Measurements from ENCODE around the gene USP2. TPM values are rescaled to one million over a fixed set of nuclear protein-coding genes. Genes with fewer than 3 reads are reported as not detected.

The USP2 gene
- total and polyA plus RNA-seq, 9 donors = 8.3 to 53.3 (median 37.8) TPM

DNA sequence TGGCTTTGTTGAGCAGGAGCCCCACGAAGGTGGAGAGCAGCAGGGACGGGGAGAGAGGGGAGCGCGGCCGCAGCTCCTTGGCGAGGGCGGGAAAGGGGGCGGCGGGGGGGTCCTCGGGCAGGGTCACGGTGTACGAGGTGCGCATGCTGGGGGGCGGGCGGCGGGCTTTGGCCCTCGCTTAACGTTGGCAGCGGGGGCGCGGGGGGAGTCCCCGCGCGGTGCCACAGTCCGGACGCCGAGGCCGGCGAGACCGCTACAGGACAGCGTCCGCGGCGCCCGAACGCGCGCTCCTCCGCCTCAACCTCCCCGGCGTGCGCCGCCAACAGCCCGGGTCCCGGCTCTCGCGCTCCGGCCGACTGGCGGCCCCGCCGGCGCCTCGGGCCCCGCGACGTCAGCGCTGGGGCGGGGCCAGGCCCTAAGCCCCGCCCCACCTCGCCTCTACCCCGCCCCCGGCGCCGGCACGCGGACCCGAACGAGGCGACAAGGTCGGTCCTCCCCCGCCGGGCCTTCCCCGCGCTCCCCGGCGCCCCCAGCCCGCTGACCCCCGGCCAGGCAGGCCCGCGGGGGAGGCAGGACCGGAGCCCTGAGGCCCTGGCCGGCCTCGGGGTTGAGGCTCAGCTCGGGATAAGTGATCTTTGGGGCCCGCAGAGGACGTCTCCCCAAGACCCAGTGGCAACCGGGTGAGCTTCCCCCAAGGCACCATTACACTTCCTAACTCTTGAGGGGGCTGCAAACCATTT is 17.5 kb downstream of the USP2 start:
- Histone ChIP-seq H3K4me1 (ENCODE audit: control insufficient read depth, insufficient read depth, low read length) (peaks cover 82% of the 10 kb centered on the region), H3K9me3 (replicated peaks; ENCODE audit: control insufficient read depth, low read depth, low read length) (no peaks in the 10 kb centered on the region)
- DNase-seq = peak; percentile 75

DNA sequence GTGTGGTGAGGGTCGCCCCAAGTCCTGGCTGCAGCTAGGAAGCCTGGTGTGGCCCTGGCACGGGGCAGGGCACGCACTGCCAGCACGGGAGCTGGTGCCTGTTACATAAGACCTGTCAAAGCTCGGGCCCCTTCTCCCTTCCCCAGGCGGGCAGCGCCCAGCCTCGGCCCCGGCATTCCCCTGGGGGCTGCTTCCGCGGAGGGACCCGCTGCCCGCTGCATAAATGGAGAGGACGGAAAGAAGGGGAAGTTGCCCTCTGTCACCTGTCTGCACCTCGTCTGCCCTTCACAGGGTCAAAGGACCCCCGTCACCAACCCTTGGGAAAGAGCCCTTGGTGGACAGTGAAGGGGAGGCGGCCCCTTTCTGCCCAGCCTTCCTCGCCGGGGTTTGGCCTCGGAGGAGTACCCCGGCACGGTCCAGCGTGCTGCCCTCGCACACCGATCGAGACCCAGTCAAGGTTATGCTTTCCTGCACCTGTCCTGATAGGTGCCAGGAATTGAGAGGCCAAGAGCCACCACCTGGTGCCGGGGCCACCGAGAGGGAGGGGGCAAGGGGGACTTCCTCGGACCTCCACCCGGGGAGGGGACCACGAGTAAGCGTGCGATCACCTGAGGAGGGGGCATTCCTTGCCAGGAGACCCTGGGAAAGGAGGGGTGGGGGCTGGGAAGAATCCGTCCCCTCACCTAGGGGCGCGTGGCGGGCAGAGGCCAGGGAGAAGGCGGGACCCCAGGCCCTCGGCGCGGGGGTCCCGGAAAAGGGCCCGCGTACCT is 18.2 kb downstream of the USP2 start:
- H3K9me3 ChIP-seq (replicated peaks; ENCODE audit: control insufficient read depth, low read depth, low read length) = no peaks in the 10 kb centered on the region
- peak overlapping the region; percentile 85 for H3K27ac ChIP-seq (ENCODE audit: low read length)
- 29% methylated on average over 34 of the region's 44 CpGs for WGBS (ENCODE audit: insufficient coverage)
- H3K36me3 ChIP-seq (ENCODE audit: control insufficient read depth, insufficient read depth, low read length) = peaks cover 19% of the 10 kb centered on the region
- peaks cover 75% of the 10 kb centered on the region for H3K4me1 ChIP-seq (ENCODE audit: control insufficient read depth, insufficient read depth, low read length)
- peak overlapping the region; percentile 44 for H3K4me3 ChIP-seq (ENCODE audit: low read length)
- peaks cover 11% of the 10 kb centered on the region for H3K27me3 ChIP-seq (ENCODE audit: control insufficient read depth, insufficient read depth, low read length)
- DNase-seq = no peak

More for the DNA sequence above, 17.5 kb downstream of the USP2 start:
- Histone ChIP-seq H3K4me3 (ENCODE audit: low read length) (peak overlapping the region; percentile 44), H3K27ac (ENCODE audit: low read length) (peak overlapping the region; percentile 85), H3K36me3 (ENCODE audit: control insufficient read depth, insufficient read depth, low read length) (peaks cover 12% of the 10 kb centered on the region), H3K27me3 (ENCODE audit: control insufficient read depth, insufficient read depth, low read length) (peaks cover 11% of the 10 kb centered on the region)
- 1% methylated on average over 88 of the region's 88 CpGs for WGBS (ENCODE audit: insufficient coverage)

DNA sequence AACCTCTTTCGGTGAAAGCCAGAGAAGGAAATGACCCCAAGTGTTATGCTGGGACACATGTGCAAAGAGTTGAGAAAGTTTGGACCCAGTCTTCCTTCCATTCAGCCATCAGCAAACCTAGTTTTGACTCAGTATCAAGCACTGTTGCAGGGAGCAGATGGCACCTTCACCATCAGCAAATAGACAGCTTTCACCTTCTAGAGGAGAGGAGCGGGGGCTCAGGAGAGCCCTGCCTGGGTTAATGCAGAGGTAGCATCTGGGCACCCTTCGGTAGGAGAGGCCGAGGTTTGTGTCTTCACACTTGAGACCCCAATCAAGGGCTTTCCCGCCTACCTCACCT is 18.8 kb downstream of the USP2 start:
- Histone ChIP-seq H3K4me3 (ENCODE audit: low read length) (peak overlapping the region; percentile 44), H3K36me3 (ENCODE audit: control insufficient read depth, insufficient read depth, low read length) (peaks cover 23% of the 10 kb centered on the region), H3K27me3 (ENCODE audit: control insufficient read depth, insufficient read depth, low read length) (peaks cover 11% of the 10 kb centered on the region), H3K4me1 (ENCODE audit: control insufficient read depth, insufficient read depth, low read length) (peaks cover 69% of the 10 kb centered on the region), H3K9me3 (replicated peaks; ENCODE audit: control insufficient read depth, low read depth, low read length) (no peaks in the 10 kb centered on the region), H3K27ac (ENCODE audit: low read length) (peak overlapping the region; percentile 85)
- WGBS (ENCODE audit: insufficient coverage) = 95% methylated on average over 3 of the region's 5 CpGs
- DNase-seq = no peak

DNA sequence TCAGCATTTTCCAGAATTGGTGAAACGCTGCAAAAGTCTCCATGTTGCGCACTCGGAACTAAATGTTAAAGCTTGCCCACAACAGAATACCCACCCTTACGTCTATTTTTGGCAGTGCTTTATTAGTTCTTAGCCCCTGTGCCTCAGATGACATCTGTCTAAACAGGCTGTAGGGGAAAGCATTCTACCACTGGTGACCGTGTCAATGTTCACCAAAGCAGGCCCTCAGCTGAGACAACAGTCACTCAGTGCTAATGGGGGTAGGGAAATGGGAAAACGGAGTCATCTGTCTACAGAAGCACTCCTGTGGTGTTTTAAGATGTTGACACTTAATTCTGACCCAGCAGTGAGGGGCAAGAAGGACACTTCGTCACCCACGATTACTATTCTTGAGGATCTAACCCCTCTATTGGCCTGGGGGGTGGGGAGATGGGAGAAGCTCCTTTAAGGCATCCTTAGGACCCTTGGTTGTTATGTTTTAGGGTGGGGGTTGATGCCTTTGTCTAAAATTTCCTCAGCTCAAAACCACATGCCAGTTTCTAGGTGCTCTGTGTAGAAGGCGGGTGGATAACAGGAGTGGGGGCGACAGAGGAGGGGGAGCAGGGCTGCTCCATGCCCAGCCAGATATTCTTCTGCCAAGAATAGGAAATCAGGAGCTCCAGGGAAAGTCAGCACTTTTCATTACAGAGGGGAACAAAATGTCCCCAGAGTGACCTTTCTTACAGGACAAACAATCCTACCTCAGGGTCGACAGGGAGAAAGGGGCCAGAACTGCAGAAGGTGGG is 19.4 kb downstream of the USP2 start:
- H3K36me3 ChIP-seq (ENCODE audit: control insufficient read depth, insufficient read depth, low read length) = peaks cover 28% of the 10 kb centered on the region
- H3K4me3 ChIP-seq (ENCODE audit: low read length) = peak overlapping the region; percentile 44
- peak overlapping the region; percentile 85 for H3K27ac ChIP-seq (ENCODE audit: low read length)
- H3K4me1 ChIP-seq (ENCODE audit: control insufficient read depth, insufficient read depth, low read length) = peaks cover 64% of the 10 kb centered on the region
- DNase-seq = no peak
- WGBS (ENCODE audit: insufficient coverage) = 54% methylated on average over 5 of the region's 11 CpGs
- H3K27me3 ChIP-seq (ENCODE audit: control insufficient read depth, insufficient read depth, low read length) = peaks cover 11% of the 10 kb centered on the region
- no peaks in the 10 kb centered on the region for H3K9me3 ChIP-seq (replicated peaks; ENCODE audit: control insufficient read depth, low read depth, low read length)

DNA sequence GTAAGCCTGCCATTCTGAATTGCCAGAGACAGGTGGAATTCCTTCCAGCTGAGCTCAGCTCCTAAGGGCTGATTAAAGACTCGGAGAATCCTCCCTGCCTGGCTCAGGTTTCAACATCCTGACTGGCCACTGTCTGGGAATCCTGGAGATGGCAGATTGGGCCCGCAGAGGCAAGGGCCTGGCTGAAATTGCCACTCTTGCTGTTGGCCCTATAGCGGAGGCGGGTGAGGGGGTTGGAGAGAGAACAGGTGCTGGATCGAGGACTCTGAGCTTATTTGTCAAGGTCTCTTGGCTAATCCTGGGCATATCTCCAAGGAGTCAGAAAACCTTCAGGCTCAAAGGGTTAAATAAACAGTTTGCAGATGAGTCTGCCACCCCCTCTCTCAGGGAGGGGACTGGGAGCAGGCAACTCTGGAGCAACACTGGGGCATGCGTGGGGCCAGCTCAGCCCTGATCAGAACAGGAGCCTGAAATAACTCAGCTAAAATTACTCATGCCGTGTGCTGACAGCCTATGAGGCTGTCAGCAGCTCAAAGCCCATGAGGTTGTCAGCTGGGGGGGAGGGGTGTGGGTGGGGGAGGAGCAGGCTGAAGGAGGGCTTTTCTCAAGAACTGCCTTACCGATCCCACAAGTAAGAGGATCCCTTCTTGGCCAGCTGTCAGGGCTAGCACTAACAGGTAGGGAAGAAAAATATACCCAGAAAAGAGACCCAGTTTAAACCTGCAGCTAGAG is 20.3 kb downstream of the USP2 start:
- no peaks in the 10 kb centered on the region for H3K9me3 ChIP-seq (replicated peaks; ENCODE audit: control insufficient read depth, low read depth, low read length)
- peaks cover 29% of the 10 kb centered on the region for H3K36me3 ChIP-seq (ENCODE audit: control insufficient read depth, insufficient read depth, low read length)
- H3K4me1 ChIP-seq (ENCODE audit: control insufficient read depth, insufficient read depth, low read length) = peaks cover 62% of the 10 kb centered on the region
- peaks cover 11% of the 10 kb centered on the region for H3K27me3 ChIP-seq (ENCODE audit: control insufficient read depth, insufficient read depth, low read length)
- H3K27ac ChIP-seq (ENCODE audit: low read length) = peak overlapping the region; percentile 85
- peak; percentile 83 for DNase-seq
- no peak overlapping the region for H3K4me3 ChIP-seq (ENCODE audit: low read length)
- WGBS (ENCODE audit: insufficient coverage) = 16% methylated on average over 4 of the region's 8 CpGs

DNA sequence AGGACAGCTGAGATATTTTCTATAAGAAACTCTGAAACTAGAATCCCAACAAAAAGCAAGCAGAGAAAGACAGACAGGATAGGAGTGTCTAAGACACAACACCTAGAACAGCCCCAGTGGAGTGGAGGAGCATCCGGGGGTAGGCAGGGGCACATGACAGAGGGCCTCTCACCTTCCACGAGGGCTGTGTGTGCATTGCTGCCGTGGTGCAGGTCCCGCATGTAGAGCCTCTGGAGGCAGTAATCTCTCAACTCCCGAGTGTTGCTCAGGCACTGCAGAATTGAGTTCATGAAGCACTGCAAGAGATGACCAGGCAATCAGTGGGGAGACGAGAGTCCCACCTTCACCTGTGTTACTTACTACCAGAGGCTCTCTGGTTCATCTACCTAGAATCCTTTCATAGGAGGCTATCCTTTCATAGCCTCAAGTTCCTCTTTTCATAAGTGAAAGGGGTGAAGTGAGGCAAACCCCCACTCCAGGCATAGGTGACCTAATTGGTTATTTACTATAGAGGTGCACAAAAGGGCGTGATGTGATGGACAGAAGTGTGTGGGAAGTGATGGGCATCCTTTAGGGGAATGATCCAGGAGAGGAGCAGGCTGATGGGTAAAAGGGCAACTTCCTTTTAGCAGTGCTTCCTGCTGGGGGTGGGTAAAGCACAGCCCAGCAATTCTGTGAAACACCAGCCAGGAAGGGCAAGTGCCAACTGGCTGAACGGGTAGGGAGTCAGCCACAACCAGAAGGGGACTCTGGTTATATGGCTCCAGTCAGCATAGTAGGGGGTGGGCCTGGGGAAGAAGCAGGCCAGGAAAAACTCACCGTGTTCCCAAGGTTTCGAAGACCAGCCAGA is 21.9 kb downstream of the USP2 start:
- peaks cover 53% of the 10 kb centered on the region for H3K4me1 ChIP-seq (ENCODE audit: control insufficient read depth, insufficient read depth, low read length)
- peaks cover 4% of the 10 kb centered on the region for H3K27me3 ChIP-seq (ENCODE audit: control insufficient read depth, insufficient read depth, low read length)
- peaks cover 36% of the 10 kb centered on the region for H3K36me3 ChIP-seq (ENCODE audit: control insufficient read depth, insufficient read depth, low read length)
- no peaks in the 10 kb centered on the region for H3K9me3 ChIP-seq (replicated peaks; ENCODE audit: control insufficient read depth, low read depth, low read length)
- WGBS (ENCODE audit: insufficient coverage) = 80% methylated on average over 7 of the region's 10 CpGs
- no peak overlapping the region for H3K4me3 ChIP-seq (ENCODE audit: low read length)
- no peak for DNase-seq
- peak overlapping the region; percentile 49 for H3K27ac ChIP-seq (ENCODE audit: low read length)

DNA sequence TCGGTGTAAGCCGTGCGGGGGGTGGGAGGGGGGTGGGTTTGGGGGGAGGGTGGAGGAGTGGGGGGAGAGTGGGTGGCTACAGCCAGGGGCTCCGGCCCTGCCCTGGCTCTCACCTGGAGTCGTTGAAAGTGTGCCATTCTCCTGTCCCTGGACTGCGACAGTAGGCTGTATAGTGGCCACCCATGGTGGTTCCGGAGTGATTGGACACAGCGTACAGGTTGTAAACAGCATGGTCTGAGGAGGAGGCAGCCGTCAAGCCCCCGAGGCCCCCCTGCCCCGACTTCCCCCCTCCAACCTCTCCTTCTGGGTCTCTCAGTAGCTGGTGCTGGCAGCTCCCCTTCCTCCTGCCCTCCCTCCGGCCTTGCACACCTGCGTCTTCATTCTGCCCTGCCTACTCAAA is 24.4 kb downstream of the USP2 start:
- Histone ChIP-seq H3K4me3 (ENCODE audit: low read length) (peak overlapping the region; percentile 60), H3K36me3 (ENCODE audit: control insufficient read depth, insufficient read depth, low read length) (peaks cover 36% of the 10 kb centered on the region), H3K4me1 (ENCODE audit: control insufficient read depth, insufficient read depth, low read length) (peaks cover 42% of the 10 kb centered on the region), H3K9me3 (replicated peaks; ENCODE audit: control insufficient read depth, low read depth, low read length) (no peaks in the 10 kb centered on the region), H3K27ac (ENCODE audit: low read length) (no peak overlapping the region), H3K27me3 (ENCODE audit: control insufficient read depth, insufficient read depth, low read length) (no peaks in the 10 kb centered on the region)
- no peak for DNase-seq
- WGBS (ENCODE audit: insufficient coverage) = 70% methylated on average over 2 of the region's 13 CpGs

DNA sequence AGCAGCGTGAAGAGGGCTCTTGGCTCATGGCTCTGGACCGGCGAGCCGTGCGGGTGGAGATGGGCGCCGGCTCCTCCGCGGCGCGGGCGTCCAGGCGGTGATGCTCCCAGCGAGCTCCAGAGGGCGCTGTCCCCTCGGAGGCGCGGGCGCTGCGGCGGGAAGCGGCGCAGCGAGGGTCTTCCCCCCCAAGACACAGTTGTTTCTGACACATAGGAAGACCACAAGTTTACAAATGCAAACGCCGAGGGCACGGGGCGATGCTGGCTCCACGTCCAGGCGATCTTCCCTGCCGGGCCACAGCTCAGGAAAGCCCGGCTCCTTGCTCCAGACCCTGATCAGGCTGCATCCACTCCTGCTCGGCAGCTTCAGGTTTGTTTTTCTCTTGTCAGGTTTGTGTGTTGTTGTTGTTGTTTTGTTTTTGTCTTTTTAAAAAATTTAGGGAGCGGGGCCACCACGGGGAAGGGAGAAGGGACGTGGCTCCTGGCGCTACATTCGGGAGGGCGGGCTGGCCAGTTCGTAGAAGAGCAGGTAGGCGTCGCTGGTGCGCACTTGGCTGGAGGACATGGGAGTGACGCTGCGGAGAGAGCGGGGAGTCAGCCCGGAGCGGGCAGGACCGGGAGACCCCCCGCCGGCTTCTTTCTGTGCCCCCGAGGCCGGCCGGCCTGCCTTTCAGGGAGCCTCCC is 25.0 kb downstream of the USP2 start:
- Histone ChIP-seq H3K4me1 (ENCODE audit: control insufficient read depth, insufficient read depth, low read length) (peaks cover 36% of the 10 kb centered on the region), H3K27me3 (ENCODE audit: control insufficient read depth, insufficient read depth, low read length) (no peaks in the 10 kb centered on the region), H3K36me3 (ENCODE audit: control insufficient read depth, insufficient read depth, low read length) (peaks cover 36% of the 10 kb centered on the region), H3K9me3 (replicated peaks; ENCODE audit: control insufficient read depth, low read depth, low read length) (no peaks in the 10 kb centered on the region), H3K4me3 (ENCODE audit: low read length) (peak overlapping the region; percentile 60), H3K27ac (ENCODE audit: low read length) (peak overlapping the region; percentile 80)
- WGBS (ENCODE audit: insufficient coverage) = 1% methylated on average over 41 of the region's 54 CpGs
- peak; percentile 91 for DNase-seq
